HG02885 (cell line): Measurements from ENCODE around the gene SLC20A1.
A peak's percentile ranks its signal among the peaks of the same experiment; 100 is the strongest.
"Not testable (repeated sequence)": the region's sequence is repeated elsewhere in the genome, so short reads cannot be mapped to it uniquely, and the experiment has no call there.

Experiments used
- ATAC-seq: cut with Tn5 transposase; IDR thresholded peaks from one replicate; pipeline ENCODE4 v1.9.1; 2021; ENCODE audit warnings: mild to moderate bottlenecking; ENCODE audit not compliant: unreplicated experiment, poor library complexity

The SLC20A1 gene

GRCh38 chr2:112705575-112705974, 59.8 kb downstream of the SLC20A1 start:
- no peak for ATAC-seq

- peak; percentile 45 for ATAC-seq
Measured at GRCh38 chr2:112706170-112706664, 60.5 kb downstream of the SLC20A1 start.

- not testable (repeated sequence) for ATAC-seq
Measured at GRCh38 chr2:112706947-112707346, 61.2 kb downstream of the SLC20A1 start.

- ATAC-seq = no peak
Measured at GRCh38 chr2:112708968-112709367, 63.2 kb downstream of the SLC20A1 start.

- no peak for ATAC-seq
Measured at GRCh38 chr2:112709703-112710102, 64.0 kb downstream of the SLC20A1 start.

- no peak for ATAC-seq
Measured at GRCh38 chr2:112710956-112711750, 65.4 kb downstream of the SLC20A1 start.

GRCh38 chr2:112712465-112712864, 66.7 kb downstream of the SLC20A1 start:
- no peak for ATAC-seq

GRCh38 chr2:112712903-112713584, 67.3 kb downstream of the SLC20A1 start:
- ATAC-seq = no peak
